ENCODE measurements around the gene GAB3. TPM values are rescaled to one million over a fixed set of nuclear protein-coding genes. Genes with fewer than 3 reads are reported as not detected.

The GAB3 gene
- total and polyA plus RNA-seq, 2 donors (not counting 3 experiments of a cell fraction or from before 2014, with no cell fraction given) = 6.0 to 6.2 TPM

DNA sequence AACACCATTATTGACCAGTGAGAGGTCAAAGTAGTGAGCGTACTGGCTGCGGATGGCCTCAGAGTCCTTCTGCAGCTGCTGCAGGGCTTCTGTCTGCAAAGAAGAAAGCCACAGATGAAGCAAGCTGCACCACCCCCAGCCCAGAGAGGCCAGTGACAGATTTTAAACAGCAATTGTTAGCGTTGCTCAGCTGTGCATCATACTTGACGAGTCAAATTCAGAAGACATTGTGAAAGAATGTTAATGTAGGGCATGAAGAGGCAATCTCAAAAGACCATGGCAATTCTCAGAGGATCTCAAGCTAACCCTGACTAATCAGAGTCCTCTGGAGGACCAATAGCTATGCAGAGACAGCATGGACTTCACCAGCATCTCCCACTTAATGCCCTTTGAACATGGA, 28.4 kb upstream of the GAB3 start:
- intact Hi-C loops (cut with micrococcal nuclease) (no loop called here), dilution Hi-C loops (cut with MboI; ENCODE audit: extremely low pct_ligation_motif_present, low sequenced_read_pairs) (no loop called here)
- BruUV-seq (replicated peaks) = no TSS peak
- CTCF ChIA-PET = no interaction called here
- Histone ChIP-seq H3K27me3 (ENCODE audit: control insufficient read depth in 2 of 2, insufficient read depth in 2 of 2, low read length in 2 of 2) (no peaks in the 10 kb centered on the region), H3K9me1 (replicated peaks; ENCODE audit: control insufficient read depth, extremely low read depth, insufficient read depth, low read length) (no peaks in the 10 kb centered on the region), H3K4me1 (ENCODE audit: control insufficient read depth, extremely low read depth, insufficient read depth, low read length) (no peaks in the 10 kb centered on the region), H3K27ac (ENCODE audit: insufficient read depth, low read depth, low read length) (no peak overlapping the region), H3K4me2 (ENCODE audit: insufficient read depth, low read length) (no peak overlapping the region), H3K79me2 (ENCODE audit: control insufficient read depth, insufficient read depth, low read length) (no peaks in the 10 kb centered on the region), H3K4me3 (replicated peaks in 1 of 3; ENCODE audit: insufficient read depth in 1 of 3, low read depth in 1 of 3, low read length in 3 of 3) (no peak overlapping the region), H3K9me3 (replicated peaks; ENCODE audit: control insufficient read depth, insufficient read depth, low read length) (no peaks in the 10 kb centered on the region), H2AFZ (ENCODE audit: low read depth, low read length) (no peak overlapping the region), H4K20me1 (replicated peaks; ENCODE audit: control insufficient read depth, extremely low read depth, insufficient read depth, low read length) (no peaks in the 10 kb centered on the region), H3K9ac (replicated peaks; ENCODE audit: extremely low read depth, insufficient read depth, low read length) (no peak overlapping the region), H3K36me3 (ENCODE audit: control insufficient read depth in 2 of 2, extremely low read depth in 1 of 2, insufficient read depth in 2 of 2, low read length in 2 of 2) (peaks cover 16 to 29% of the 10 kb centered on the region in 2 experiments)
- FAIRE-seq = no peak
- TF ChIP-seq, protein P1, sequence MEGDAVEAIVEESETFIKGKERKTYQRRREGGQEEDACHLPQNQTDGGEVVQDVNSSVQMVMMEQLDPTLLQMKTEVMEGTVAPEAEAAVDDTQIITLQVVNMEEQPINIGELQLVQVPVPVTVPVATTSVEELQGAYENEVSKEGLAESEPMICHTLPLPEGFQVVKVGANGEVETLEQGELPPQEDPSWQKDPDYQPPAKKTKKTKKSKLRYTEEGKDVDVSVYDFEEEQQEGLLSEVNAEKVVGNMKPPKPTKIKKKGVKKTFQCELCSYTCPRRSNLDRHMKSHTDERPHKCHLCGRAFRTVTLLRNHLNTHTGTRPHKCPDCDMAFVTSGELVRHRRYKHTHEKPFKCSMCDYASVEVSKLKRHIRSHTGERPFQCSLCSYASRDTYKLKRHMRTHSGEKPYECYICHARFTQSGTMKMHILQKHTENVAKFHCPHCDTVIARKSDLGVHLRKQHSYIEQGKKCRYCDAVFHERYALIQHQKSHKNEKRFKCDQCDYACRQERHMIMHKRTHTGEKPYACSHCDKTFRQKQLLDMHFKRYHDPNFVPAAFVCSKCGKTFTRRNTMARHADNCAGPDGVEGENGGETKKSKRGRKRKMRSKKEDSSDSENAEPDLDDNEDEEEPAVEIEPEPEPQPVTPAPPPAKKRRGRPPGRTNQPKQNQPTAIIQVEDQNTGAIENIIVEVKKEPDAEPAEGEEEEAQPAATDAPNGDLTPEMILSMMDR (IDR thresholded peaks at IDR 0.05; ENCODE audit: extremely low read depth in 1 of 2, insufficient read depth in 1 of 2, low read depth in 1 of 2, low read length in 2 of 2) = no peak
- no peak for TF ChIP-seq POLR2AphosphoS5 (IDR thresholded peaks at IDR 0.05; ENCODE audit: insufficient read depth, low read depth, low read length)
- no peak for TF ChIP-seq GATA2 (IDR thresholded peaks at IDR 0.05; ENCODE audit: insufficient read depth, insufficient read length, low read depth, low read length)
- no peak for TF ChIP-seq POLR2A (IDR thresholded peaks at IDR 0.05; ENCODE audit: low read depth, low read length)
- no peak for TF ChIP-seq EZH2 (IDR thresholded peaks at IDR 0.05; ENCODE audit: borderline replicate concordance, low read depth, low read length, severe bottlenecking)
- TF ChIP-seq MYC (IDR thresholded peaks at IDR 0.05; ENCODE audit: low read depth, low read length) = no peak
- TF ChIP-seq, protein P2, sequence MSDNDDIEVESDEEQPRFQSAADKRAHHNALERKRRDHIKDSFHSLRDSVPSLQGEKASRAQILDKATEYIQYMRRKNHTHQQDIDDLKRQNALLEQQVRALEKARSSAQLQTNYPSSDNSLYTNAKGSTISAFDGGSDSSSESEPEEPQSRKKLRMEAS (IDR thresholded peaks at IDR 0.05; ENCODE audit: insufficient read depth, insufficient read length) = no peak
- TF ChIP-seq JUN (IDR thresholded peaks at IDR 0.05; ENCODE audit: borderline replicate concordance, insufficient read depth, insufficient read length, low read depth) = no peak
- TF ChIP-seq FOS (IDR thresholded peaks at IDR 0.05; ENCODE audit: borderline replicate concordance, insufficient read depth, low read length) = no peak
- POLR2A ChIA-PET = no interaction called here
- no peak for DNase-seq (ENCODE audit: low read depth, low spot score)
